HG02938 (cell line): ENCODE measurements around the gene BCL11B.
"Not testable (repeated sequence)": the region's sequence is repeated elsewhere in the genome, so short reads cannot be mapped to it uniquely, and the experiment has no call there.

Experiments
- ATAC-seq: cut with Tn5 transposase; IDR thresholded peaks from one replicate; pipeline ENCODE4 v1.9.1; 2021; ENCODE audit warnings: mild to moderate bottlenecking, moderate library complexity; ENCODE audit not compliant: unreplicated experiment

BCL11B gene

GRCh38 chr14:99242238-99242637 lies 29.8 kb downstream of the BCL11B start:
- no peak for ATAC-seq

- ATAC-seq, result no peak
Measured at GRCh38 chr14:99241325-99242010, 30.5 kb downstream of the BCL11B start.

GRCh38 chr14:99240627-99241324 lies 31.2 kb downstream of the BCL11B start:
- ATAC-seq, result no peak

- ATAC-seq, result no peak
Measured at GRCh38 chr14:99239661-99240092, 32.3 kb downstream of the BCL11B start.

- no peak for ATAC-seq
Measured at GRCh38 chr14:99238216-99238615, 33.8 kb downstream of the BCL11B start.

GRCh38 chr14:99237288-99237687 lies 34.7 kb downstream of the BCL11B start:
- no peak for ATAC-seq

- ATAC-seq, result no peak
Measured at GRCh38 chr14:99236386-99237138, 35.4 kb downstream of the BCL11B start.

GRCh38 chr14:99235582-99236320 lies 36.2 kb downstream of the BCL11B start:
- ATAC-seq, result no peak

GRCh38 chr14:99234961-99235571 lies 36.9 kb downstream of the BCL11B start:
- ATAC-seq, result no peak

GRCh38 chr14:99234355-99234754 lies 37.6 kb downstream of the BCL11B start:
- ATAC-seq, result no peak

GRCh38 chr14:99233222-99234035 lies 38.6 kb downstream of the BCL11B start:
- no peak for ATAC-seq

- no peak for ATAC-seq
Measured at GRCh38 chr14:99232714-99233214, 39.2 kb downstream of the BCL11B start.

GRCh38 chr14:99231850-99232713 lies 39.9 kb downstream of the BCL11B start:
- no peak for ATAC-seq

GRCh38 chr14:99231161-99231849 lies 40.7 kb downstream of the BCL11B start:
- no peak for ATAC-seq

GRCh38 chr14:99230208-99231151 lies 41.5 kb downstream of the BCL11B start:
- ATAC-seq, result no peak

GRCh38 chr14:99229654-99230207 lies 42.3 kb downstream of the BCL11B start:
- no peak for ATAC-seq

- ATAC-seq, result not testable (repeated sequence)
Measured at GRCh38 chr14:99228760-99229159, 43.2 kb downstream of the BCL11B start.
